Astrocyte (in vitro differentiated cells and primary cell): ENCODE results near the gene SYTL3.

Source experiments
- EZH2 ChIP-seq: IDR thresholded peaks from 2 replicates; pipeline ENCODE4 v1.6.1; 2012; ENCODE audit warnings: mild to moderate bottlenecking, low read length, inconsistent platforms; ENCODE audit not compliant: insufficient read depth
- TF ChIP-seq, protein P1 (sequence below): IDR thresholded peaks from 2 replicates; pipeline ENCODE4 v1.5.1; 2011; ENCODE audit warnings: low read depth, mild to moderate bottlenecking, inconsistent platforms, low read length, moderate library complexity; ENCODE audit not compliant: insufficient read depth

DNA sequence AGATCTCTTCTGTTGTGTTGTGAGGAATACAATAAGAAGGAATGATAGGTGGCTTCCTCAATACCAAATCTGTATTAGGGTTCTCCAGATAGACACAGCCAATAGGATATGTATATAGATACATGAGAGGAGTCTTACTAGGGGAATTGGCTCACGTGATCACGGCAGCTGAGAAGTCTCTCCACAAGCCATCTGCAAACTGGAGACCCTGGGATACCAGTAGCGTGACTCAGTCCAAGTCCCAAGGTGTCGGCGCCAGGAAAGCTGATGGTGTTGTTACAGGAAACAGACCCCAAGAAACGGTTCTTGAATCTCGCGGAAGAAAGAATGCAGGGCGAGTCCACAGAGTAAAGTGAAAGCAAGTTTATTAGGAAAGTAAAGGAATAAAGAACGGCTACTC, 61.4 kb downstream of the SYTL3 start:
- TF ChIP-seq, protein P1, sequence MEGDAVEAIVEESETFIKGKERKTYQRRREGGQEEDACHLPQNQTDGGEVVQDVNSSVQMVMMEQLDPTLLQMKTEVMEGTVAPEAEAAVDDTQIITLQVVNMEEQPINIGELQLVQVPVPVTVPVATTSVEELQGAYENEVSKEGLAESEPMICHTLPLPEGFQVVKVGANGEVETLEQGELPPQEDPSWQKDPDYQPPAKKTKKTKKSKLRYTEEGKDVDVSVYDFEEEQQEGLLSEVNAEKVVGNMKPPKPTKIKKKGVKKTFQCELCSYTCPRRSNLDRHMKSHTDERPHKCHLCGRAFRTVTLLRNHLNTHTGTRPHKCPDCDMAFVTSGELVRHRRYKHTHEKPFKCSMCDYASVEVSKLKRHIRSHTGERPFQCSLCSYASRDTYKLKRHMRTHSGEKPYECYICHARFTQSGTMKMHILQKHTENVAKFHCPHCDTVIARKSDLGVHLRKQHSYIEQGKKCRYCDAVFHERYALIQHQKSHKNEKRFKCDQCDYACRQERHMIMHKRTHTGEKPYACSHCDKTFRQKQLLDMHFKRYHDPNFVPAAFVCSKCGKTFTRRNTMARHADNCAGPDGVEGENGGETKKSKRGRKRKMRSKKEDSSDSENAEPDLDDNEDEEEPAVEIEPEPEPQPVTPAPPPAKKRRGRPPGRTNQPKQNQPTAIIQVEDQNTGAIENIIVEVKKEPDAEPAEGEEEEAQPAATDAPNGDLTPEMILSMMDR: no peak
- no peak for TF ChIP-seq EZH2
